HuH-7 (cell line): ENCODE results near the gene PRELID1.
"Not testable (repeated sequence)": the region's sequence is repeated elsewhere in the genome, so short reads cannot be mapped to it uniquely, and the experiment has no call there.

ENCODE experiments used
- DNase-seq: peaks from one replicate; pipeline ENCODE4 v3.0.0; 2011; ENCODE audit warnings: low spot score

The PRELID1 gene

GRCh38 chr5:177336603-177337494 lies 33.2 kb downstream of the PRELID1 start:
- DNase-seq, result no peak

GRCh38 chr5:177338251-177339106 lies 34.9 kb downstream of the PRELID1 start:
- no peak for DNase-seq

- DNase-seq, result no peak
These were observed 35.6 kb downstream of the PRELID1 start for GRCh38 chr5:177339107-177339638.

GRCh38 chr5:177343000-177343399 lies 39.4 kb downstream of the PRELID1 start:
- not testable (repeated sequence) for DNase-seq

GRCh38 chr5:177343777-177344176 lies 40.2 kb downstream of the PRELID1 start:
- DNase-seq, result no peak

GRCh38 chr5:177344891-177345290 lies 41.3 kb downstream of the PRELID1 start:
- no peak for DNase-seq

- no peak for DNase-seq
These were observed 43.2 kb downstream of the PRELID1 start for GRCh38 chr5:177346820-177347219.

GRCh38 chr5:177347699-177348098 lies 44.1 kb downstream of the PRELID1 start:
- no peak for DNase-seq

GRCh38 chr5:177349362-177349647 lies 45.7 kb downstream of the PRELID1 start:
- no peak for DNase-seq

GRCh38 chr5:177349762-177350161 lies 46.2 kb downstream of the PRELID1 start:
- DNase-seq, result no peak

- DNase-seq, result no peak
These were observed 47.3 kb downstream of the PRELID1 start for GRCh38 chr5:177350776-177351391.

- peak; percentile 97 for DNase-seq
These were observed 48.1 kb downstream of the PRELID1 start, which contains the start of gene LMAN2 for GRCh38 chr5:177351392-177352329. Gene LMAN2 (minus strand): TSS chr5:177351668. CDS start chr5:177351647, 21 bp downstream.

GRCh38 chr5:177353093-177353492 lies 49.5 kb downstream of the PRELID1 start:
- DNase-seq, result no peak

- no peak for DNase-seq
These were observed 50.7 kb downstream of the PRELID1 start for GRCh38 chr5:177354256-177354655.

- no peak for DNase-seq
These were observed 51.1 kb downstream of the PRELID1 start for GRCh38 chr5:177354711-177355110.

GRCh38 chr5:177355162-177355867 lies 51.7 kb downstream of the PRELID1 start:
- no peak for DNase-seq

GRCh38 chr5:177355868-177356168 lies 52.2 kb downstream of the PRELID1 start:
- DNase-seq, result no peak
